Fibroblast of lung (primary cell): Measurements from ENCODE around the gene OVOL1. TPM values are rescaled to one million over a fixed set of nuclear protein-coding genes. Genes with fewer than 3 reads are reported as not detected.
"Not testable (repeated sequence)": the region's sequence is repeated elsewhere in the genome, so short reads cannot be mapped to it uniquely, and the experiment has no call there.

Experiments used
- DNase-seq, 2 donors: peaks; one replicate each; pipeline versions ENCODE4 v3.0.0 to v3.0.0-alpha.2; 2010; ENCODE audit warnings: low read depth in 2 of 2
- H2AFZ ChIP-seq: 2 replicates; pipeline ENCODE4 v1.5.1; 2012; ENCODE audit warnings: low read length, control low read depth, inconsistent platforms
- H3K27ac ChIP-seq: 2 replicates; pipeline ENCODE4 v1.5.1; 2011; ENCODE audit warnings: low read length, control low read depth; ENCODE audit not compliant: insufficient read depth
- H3K27me3 ChIP-seq: 2 replicates; pipeline ENCODE4 v1.5.1; 2011; ENCODE audit warnings: mild to moderate bottlenecking, low read length; ENCODE audit not compliant: control insufficient read depth, insufficient read depth
- H3K36me3 ChIP-seq: 2 replicates; pipeline ENCODE4 v1.5.1; 2011; ENCODE audit warnings: low read length; ENCODE audit not compliant: control insufficient read depth, insufficient read depth
- H3K4me1 ChIP-seq: 2 replicates; pipeline ENCODE4 v1.5.1; 2011; ENCODE audit warnings: low read length; ENCODE audit not compliant: control insufficient read depth, insufficient read depth; ENCODE audit errors: extremely low read depth
- H3K4me2 ChIP-seq: 2 replicates; pipeline ENCODE4 v1.5.1; 2011; ENCODE audit warnings: low read length, control low read depth; ENCODE audit not compliant: insufficient read depth; ENCODE audit errors: extremely low read depth
- H3K4me3 ChIP-seq, 4 experiments: fragments of 200-600 bp in 1 of 4; sonication (generic) in 1 of 4; replicated peaks in 1 of 4; 2 replicates each; pipeline ENCODE4 v1.5.1; 2011 to 2016; ENCODE audit warnings: low read length in 4 of 4, low read depth in 3 of 4, mild to moderate bottlenecking in 3 of 4, control low read depth in 2 of 4, inconsistent platforms in 1 of 4, mixed read lengths in 1 of 4; ENCODE audit not compliant: insufficient read depth in 1 of 4; ENCODE audit errors: control extremely low read depth in 1 of 4
- H3K79me2 ChIP-seq: 2 replicates; pipeline ENCODE4 v1.5.1; 2012; ENCODE audit warnings: mild to moderate bottlenecking, low read length, inconsistent platforms; ENCODE audit not compliant: control insufficient read depth, insufficient read depth
- H3K9ac ChIP-seq: 2 replicates; pipeline ENCODE4 v1.5.1; 2011; ENCODE audit warnings: mild to moderate bottlenecking, low read length, control low read depth; ENCODE audit not compliant: insufficient read depth
- H3K9me3 ChIP-seq: 2 replicates; pipeline ENCODE4 v1.5.1; 2012; ENCODE audit warnings: low read depth, low read length; ENCODE audit not compliant: control insufficient read depth, insufficient read depth
- H4K20me1 ChIP-seq: 2 replicates; pipeline ENCODE4 v1.5.1; 2011; ENCODE audit warnings: low read length; ENCODE audit not compliant: control insufficient read depth, insufficient read depth; ENCODE audit errors: extremely low read depth
- EZH2 ChIP-seq: IDR thresholded peaks from 2 replicates; pipeline ENCODE4 v1.5.1; 2012; ENCODE audit warnings: low read length, control low read depth, mild to moderate bottlenecking; ENCODE audit errors: missing control alignments
- polyA plus RNA-seq, 2 donors: library from polyadenylated mRNA; depleted of rRNA in 1 of 2; stranded (reverse) in 1 of 2; unstranded in 1 of 2; fragments of >200 nt; gene quantifications; 2 replicates each; pipeline ENCODE4 v1.2.1, GENCODE V29; 2011 to 2012; ENCODE audit warnings: missing spikeins in 1 of 2
- total RNA-seq: library from RNA; depleted of rRNA; stranded (reverse); fragments of >200 nt; gene quantifications from 2 replicates; pipeline ENCODE4 v1.2.1, GENCODE V29; 2014
- TF ChIP-seq, protein P1 (sequence below), 2 donors: IDR thresholded peaks in 1 of 2; conservative IDR thresholded peaks in 1 of 2; 1 replicate in 1 of 2; 2 replicates in 1 of 2; pipeline ENCODE4 v1.5.1; 2011 to 2012; ENCODE audit warnings: low read length in 2 of 2, control low read depth in 1 of 2, inconsistent platforms in 1 of 2, low read depth in 1 of 2, mild to moderate bottlenecking in 1 of 2

OVOL1 gene
- total and polyA plus RNA-seq, 2 donors (not counting 1 experiment from before 2014, with no cell fraction given), result not detected

DNA sequence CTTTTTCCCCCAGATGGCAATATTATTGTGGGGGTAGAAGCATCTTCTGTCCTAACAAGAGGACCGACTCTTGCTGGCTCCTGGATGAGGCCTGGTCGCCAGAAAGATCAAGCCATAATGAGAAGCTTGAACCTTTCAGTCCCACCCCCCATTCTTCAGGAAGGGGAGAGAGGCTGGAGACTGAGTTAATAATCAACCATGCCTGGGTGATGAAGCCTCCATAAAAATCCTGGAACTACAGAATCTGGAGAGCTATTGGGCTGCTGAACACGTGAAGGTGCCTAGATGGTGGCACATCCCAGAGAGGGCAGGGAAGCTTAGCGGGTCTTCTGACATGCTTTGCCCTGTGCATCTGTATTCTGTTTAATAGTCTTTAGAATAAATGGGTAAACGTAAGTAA lies 22.4 kb upstream of the OVOL1 start:
- no peaks in the 10 kb centered on the region for H3K27me3 ChIP-seq
- DNase-seq, result no peak
- H3K79me2 ChIP-seq, result no peaks in the 10 kb centered on the region
- no peaks in the 10 kb centered on the region for H3K9me3 ChIP-seq
- no peak overlapping the region for H3K27ac ChIP-seq
- H4K20me1 ChIP-seq, result no peaks in the 10 kb centered on the region
- TF ChIP-seq EZH2, result no peak
- TF ChIP-seq, protein P1, sequence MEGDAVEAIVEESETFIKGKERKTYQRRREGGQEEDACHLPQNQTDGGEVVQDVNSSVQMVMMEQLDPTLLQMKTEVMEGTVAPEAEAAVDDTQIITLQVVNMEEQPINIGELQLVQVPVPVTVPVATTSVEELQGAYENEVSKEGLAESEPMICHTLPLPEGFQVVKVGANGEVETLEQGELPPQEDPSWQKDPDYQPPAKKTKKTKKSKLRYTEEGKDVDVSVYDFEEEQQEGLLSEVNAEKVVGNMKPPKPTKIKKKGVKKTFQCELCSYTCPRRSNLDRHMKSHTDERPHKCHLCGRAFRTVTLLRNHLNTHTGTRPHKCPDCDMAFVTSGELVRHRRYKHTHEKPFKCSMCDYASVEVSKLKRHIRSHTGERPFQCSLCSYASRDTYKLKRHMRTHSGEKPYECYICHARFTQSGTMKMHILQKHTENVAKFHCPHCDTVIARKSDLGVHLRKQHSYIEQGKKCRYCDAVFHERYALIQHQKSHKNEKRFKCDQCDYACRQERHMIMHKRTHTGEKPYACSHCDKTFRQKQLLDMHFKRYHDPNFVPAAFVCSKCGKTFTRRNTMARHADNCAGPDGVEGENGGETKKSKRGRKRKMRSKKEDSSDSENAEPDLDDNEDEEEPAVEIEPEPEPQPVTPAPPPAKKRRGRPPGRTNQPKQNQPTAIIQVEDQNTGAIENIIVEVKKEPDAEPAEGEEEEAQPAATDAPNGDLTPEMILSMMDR (conservative IDR thresholded peaks at IDR 0.05 in 1 of 2, IDR thresholded peaks at IDR 0.05 in 1 of 2; ENCODE audit: low read depth in 1 of 2, low read length in 2 of 2), result no peak
- no peaks in the 10 kb centered on the region for H3K36me3 ChIP-seq
- no peak overlapping the region for H2AFZ ChIP-seq
- H3K4me3 ChIP-seq, result no peak overlapping the region
- no peak overlapping the region for H3K9ac ChIP-seq
- no peak overlapping the region for H3K4me2 ChIP-seq
- H3K4me1 ChIP-seq, result no peaks in the 10 kb centered on the region

DNA sequence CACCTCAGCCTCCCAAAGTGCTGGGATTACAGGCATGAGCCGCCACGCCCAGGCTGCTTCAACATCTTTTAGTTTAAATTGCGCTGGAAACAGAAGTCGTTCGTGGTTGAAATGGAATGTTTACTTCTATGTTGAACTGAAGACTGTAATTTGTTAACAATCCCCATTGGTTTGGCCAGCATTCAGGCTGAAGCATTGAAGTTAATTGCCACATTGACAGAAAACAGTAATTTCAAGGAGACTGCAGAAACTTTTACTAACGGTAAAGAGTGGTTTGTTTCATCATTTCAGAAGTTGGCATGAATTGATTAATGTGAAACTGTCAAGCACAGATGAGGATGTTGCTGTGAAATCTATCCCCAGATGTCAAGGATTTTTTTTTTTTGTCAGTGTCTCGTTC lies 20.3 kb upstream of the OVOL1 start:
- Histone ChIP-seq H3K27me3 (no peaks in the 10 kb centered on the region), H3K27ac (no peak overlapping the region), H4K20me1 (no peaks in the 10 kb centered on the region), H3K9me3 (no peaks in the 10 kb centered on the region), H3K9ac (no peak overlapping the region), H3K4me1 (no peaks in the 10 kb centered on the region), H3K79me2 (no peaks in the 10 kb centered on the region), H3K4me3 (no peak overlapping the region), H3K36me3 (no peaks in the 10 kb centered on the region), H3K4me2 (no peak overlapping the region), H2AFZ (no peak overlapping the region)
- DNase-seq, result peak; percentile 39 to 71
- TF ChIP-seq, protein P1 (conservative IDR thresholded peaks at IDR 0.05 in 1 of 2, IDR thresholded peaks at IDR 0.05 in 1 of 2; ENCODE audit: low read depth in 1 of 2, low read length in 2 of 2), result no peak
- no peak for TF ChIP-seq EZH2

DNA sequence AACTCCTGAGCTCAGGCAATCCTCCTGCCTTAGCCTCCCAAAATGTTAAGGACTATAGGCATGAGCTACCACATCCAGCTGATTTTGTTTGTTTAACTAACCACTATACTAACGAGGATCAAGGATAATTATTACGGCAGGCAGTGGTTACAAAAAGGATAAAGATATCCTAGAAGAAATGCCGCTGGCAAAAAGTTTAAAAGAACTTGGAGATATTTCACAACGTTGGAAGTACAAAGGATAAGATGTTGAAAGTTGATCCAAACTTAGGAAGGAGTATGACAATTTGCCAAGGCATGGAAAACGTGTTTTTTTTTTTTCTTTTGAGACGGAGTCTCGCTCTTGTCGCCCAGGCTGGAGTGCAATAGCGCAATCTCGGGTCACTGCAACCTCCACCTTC lies 19.5 kb upstream of the OVOL1 start:
- no peaks in the 10 kb centered on the region for H3K36me3 ChIP-seq
- no peak overlapping the region for H3K9ac ChIP-seq
- H3K79me2 ChIP-seq, result no peaks in the 10 kb centered on the region
- no peaks in the 10 kb centered on the region for H3K27me3 ChIP-seq
- no peak overlapping the region for H2AFZ ChIP-seq
- H3K4me3 ChIP-seq, result no peak overlapping the region
- no peaks in the 10 kb centered on the region for H3K4me1 ChIP-seq
- H3K4me2 ChIP-seq, result no peak overlapping the region
- H4K20me1 ChIP-seq, result no peaks in the 10 kb centered on the region
- no peaks in the 10 kb centered on the region for H3K9me3 ChIP-seq
- TF ChIP-seq, protein P1 (conservative IDR thresholded peaks at IDR 0.05 in 1 of 2, IDR thresholded peaks at IDR 0.05 in 1 of 2; ENCODE audit: low read depth in 1 of 2, low read length in 2 of 2), result no peak
- no peak for TF ChIP-seq EZH2
- peak in 1 of 2 donors; percentile 59 for DNase-seq
- no peak overlapping the region for H3K27ac ChIP-seq

DNA sequence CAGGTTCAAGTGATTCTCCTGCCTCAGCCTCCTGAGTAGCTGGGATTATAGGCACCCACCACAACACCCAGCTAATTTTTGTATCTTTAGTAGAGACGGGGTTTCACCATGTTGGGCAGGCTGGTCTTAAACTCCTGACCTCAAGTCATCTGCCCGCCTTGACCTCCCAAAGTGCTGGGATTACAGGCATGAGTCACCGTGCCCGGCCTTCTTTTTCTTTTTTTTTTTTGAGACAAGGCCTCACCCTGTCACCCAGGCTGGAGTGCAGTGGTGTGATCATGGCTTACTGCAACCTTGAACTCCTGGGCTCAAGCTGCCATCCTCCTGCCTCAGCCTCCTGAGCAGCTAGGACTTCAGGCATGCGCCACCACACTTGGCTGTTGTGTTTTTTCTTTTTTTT lies 19.1 kb upstream of the OVOL1 start:
- not testable (repeated sequence) for H3K4me2 ChIP-seq, H3K9ac ChIP-seq, DNase-seq, H3K79me2 ChIP-seq, H3K4me1 ChIP-seq, H3K27me3 ChIP-seq, H3K27ac ChIP-seq, H3K36me3 ChIP-seq, H3K4me3 ChIP-seq, H2AFZ ChIP-seq, H4K20me1 ChIP-seq, H3K9me3 ChIP-seq
